ENCODE measurements around the gene PLA2G6. TPM values are rescaled to one million over a fixed set of nuclear protein-coding genes. Genes with fewer than 3 reads are reported as not detected.

Gene PLA2G6
- total and polyA plus RNA-seq, 9 of the 15 experiments (the other 6 are each of a cell fraction or from before 2014, with no cell fraction given) = 0.11 to 12.2 (median 9.7) TPM

GRCh38 chr22:38220163-38220562 is 38.5 kb upstream of the PLA2G6 start (continued):
- TF ChIP-seq ZNF609 (CRISPR knock-in tag; IDR thresholded peaks at IDR 0.05; ENCODE audit: borderline replicate concordance) (no peak), CEBPG (CRISPR knock-in tag; IDR thresholded peaks at IDR 0.05) (no peak), CEBPG (tag; conservative IDR thresholded peaks at IDR 0.05 in 1 of 2, IDR thresholded peaks at IDR 0.05 in 1 of 2) (no peak), GTF3C2 (IDR thresholded peaks at IDR 0.05; ENCODE audit: borderline replicate concordance, extremely low read depth, insufficient read length) (no peak), ZSCAN29 (IDR thresholded peaks at IDR 0.05) (no peak), GTF2E2 (tag; IDR thresholded peaks at IDR 0.05) (no peak), CAMTA2 (CRISPR knock-in tag; conservative IDR thresholded peaks at IDR 0.05) (no peak)

Data from K562 (cell line).